Activated naive CD4-positive, alpha-beta T cell treated with anti-CD3 and anti-CD28 coated beads, Interleukin-2, amount 10 ng/mL, durations not matched to agents 7 days and 5 days (primary cell): Measurements from ENCODE around the gene LPP.

ENCODE experiments used
- CTCF ChIA-PET: fragments of 350-600 bp; sonication (Branson Sonifier 250); formaldehyde crosslinking; loops from one replicate; lab custom pipeline; 2021; ENCODE audit warnings: antibody characterized with exemption; lab: Charles Lee
- DNase-seq: peaks from one replicate; pipeline ENCODE4 v3.0.0-alpha.2; 2020
- H3K27ac Mint-ChIP-seq: one replicate; pipeline ENCODE4 v1.8.0; 2021; ENCODE audit warnings: mild to moderate bottlenecking, moderate library complexity, mixed read lengths
- H3K27me3 Mint-ChIP-seq: one replicate; pipeline ENCODE4 v1.8.0; 2021; ENCODE audit warnings: mild to moderate bottlenecking, mixed read lengths
- H3K36me3 Mint-ChIP-seq: one replicate; pipeline ENCODE4 v1.8.0; 2021; ENCODE audit warnings: mixed read lengths
- H3K4me1 Mint-ChIP-seq: one replicate; pipeline ENCODE4 v1.8.0; 2021; ENCODE audit warnings: mixed read lengths
- H3K4me3 Mint-ChIP-seq: one replicate; pipeline ENCODE4 v1.8.0; 2021; ENCODE audit warnings: mild to moderate bottlenecking, moderate library complexity, mixed read lengths
- H3K9me3 Mint-ChIP-seq: one replicate; pipeline ENCODE4 v1.8.0; 2021; ENCODE audit warnings: mixed read lengths

The LPP gene

DNA sequence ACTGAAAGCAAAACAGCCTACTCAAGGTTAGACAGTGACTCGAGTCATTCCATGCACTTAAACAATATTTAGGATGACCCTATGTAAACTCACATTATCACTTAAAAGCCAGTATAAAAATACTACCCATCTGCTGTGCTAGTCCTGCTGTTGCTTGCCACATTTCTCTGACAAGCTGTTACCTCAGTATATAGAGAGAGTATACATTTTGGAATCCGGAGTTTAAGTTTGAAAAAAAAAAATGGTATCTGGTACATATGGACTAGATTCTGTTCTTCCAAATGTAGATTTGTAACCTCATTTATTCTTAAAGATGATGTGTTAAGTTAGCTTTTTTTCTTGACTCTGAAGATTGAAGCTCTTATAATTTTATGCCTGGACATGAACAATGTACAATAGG is 514.0 kb downstream of the LPP start:
- CTCF ChIA-PET, result interaction anchor here (0.5 to 0.7 kb wide), 3 partner anchors 53 to 475 kb away, joined by 3 read pairs; no protein-coding TSS in a partner anchor
- Mint-ChIP-seq H3K4me3 (no peak overlapping the region), H3K9me3 (no peaks in the 10 kb centered on the region), H3K27ac (no peak overlapping the region), H3K27me3 (no peaks in the 10 kb centered on the region), H3K4me1 (peaks cover 6% of the 10 kb centered on the region), H3K36me3 (no peaks in the 10 kb centered on the region)
- DNase-seq, result no peak

DNA sequence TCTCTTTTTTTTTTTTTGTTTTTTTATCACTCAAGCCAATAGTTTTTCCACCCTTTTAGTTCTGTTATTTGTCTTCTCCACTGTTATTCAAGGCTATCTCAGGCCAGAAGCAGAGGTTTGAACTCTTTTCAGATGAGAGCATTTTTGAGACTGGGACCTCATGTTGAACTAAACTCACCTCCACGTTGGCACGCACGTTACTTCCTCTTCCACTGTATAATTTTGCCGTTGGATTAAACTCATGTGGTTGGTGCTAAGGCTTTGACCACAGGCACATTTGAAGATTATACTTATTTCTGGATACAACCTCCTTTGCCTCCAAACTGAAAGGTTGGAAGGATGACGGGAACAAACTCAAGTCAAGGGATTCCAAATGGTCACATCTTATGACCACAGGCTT is 516.5 kb downstream of the LPP start:
- Mint-ChIP-seq H3K27ac (no peak overlapping the region), H3K27me3 (no peaks in the 10 kb centered on the region), H3K36me3 (peaks cover 2% of the 10 kb centered on the region), H3K4me1 (peaks cover 6% of the 10 kb centered on the region), H3K4me3 (no peak overlapping the region), H3K9me3 (no peaks in the 10 kb centered on the region)
- CTCF ChIA-PET, result no interaction called here
- DNase-seq, result no peak

DNA sequence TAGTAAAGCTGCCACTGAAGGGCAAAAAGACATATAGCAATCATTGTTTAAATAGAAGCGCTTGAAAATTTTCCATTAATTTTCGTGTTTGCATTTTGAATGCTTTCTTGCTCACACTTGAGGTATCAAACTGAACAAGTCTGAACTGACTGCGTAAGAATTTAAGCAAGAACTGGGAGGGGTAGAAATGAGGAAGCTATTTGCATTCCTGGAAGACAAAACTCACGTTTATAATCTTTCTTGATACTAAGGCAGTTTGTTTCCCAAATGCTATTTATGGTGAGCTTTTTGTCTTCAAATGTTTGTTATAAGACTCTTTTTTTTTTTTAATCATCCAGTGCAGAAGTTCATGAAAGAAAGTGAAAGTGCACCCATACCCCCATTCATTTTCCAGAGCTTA is 518.0 kb downstream of the LPP start:
- peaks cover 2% of the 10 kb centered on the region for H3K36me3 Mint-ChIP-seq
- no peaks in the 10 kb centered on the region for H3K27me3 Mint-ChIP-seq
- no peaks in the 10 kb centered on the region for H3K9me3 Mint-ChIP-seq
- no peak for DNase-seq
- CTCF ChIA-PET, result interaction anchor here (0.6 kb wide), 1 partner anchor 1444 kb away, joined by 4 read pairs; no protein-coding TSS in a partner anchor
- H3K4me1 Mint-ChIP-seq, result peaks cover 6% of the 10 kb centered on the region
- no peak overlapping the region for H3K4me3 Mint-ChIP-seq
- no peak overlapping the region for H3K27ac Mint-ChIP-seq

DNA sequence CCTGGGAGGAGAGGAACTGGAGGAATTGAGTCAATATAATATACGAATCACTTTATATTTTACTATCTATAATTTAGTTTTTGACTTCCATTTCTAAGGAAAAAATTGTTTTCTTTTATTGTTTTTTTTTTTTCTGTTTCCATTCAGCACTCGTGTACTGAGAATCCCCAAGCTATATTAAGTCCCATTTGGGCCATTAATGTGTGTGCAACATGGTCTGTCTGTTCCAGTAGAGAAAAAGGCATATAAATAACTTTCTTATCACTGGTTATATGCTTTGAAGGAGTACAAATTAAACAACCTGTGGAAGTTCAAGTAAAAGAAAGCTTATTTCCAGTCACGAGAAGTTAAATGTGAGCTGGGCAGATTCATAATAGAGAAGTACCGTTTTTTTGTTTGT is 518.9 kb downstream of the LPP start:
- Mint-ChIP-seq H3K36me3 (peaks cover 2% of the 10 kb centered on the region), H3K4me3 (no peak overlapping the region), H3K4me1 (peaks cover 6% of the 10 kb centered on the region), H3K27me3 (no peaks in the 10 kb centered on the region), H3K27ac (no peak overlapping the region), H3K9me3 (no peaks in the 10 kb centered on the region)
- CTCF ChIA-PET, result no interaction called here
- DNase-seq, result no peak

- Mint-ChIP-seq H3K27ac (no peak overlapping the region), H3K27me3 (no peaks in the 10 kb centered on the region), H3K4me3 (no peak overlapping the region), H3K4me1 (peaks cover 6% of the 10 kb centered on the region), H3K36me3 (peaks cover 2% of the 10 kb centered on the region), H3K9me3 (no peaks in the 10 kb centered on the region)
- CTCF ChIA-PET, result no interaction called here
- no peak for DNase-seq
Observed at GRCh38 chr3:188673646-188674186, 519.8 kb downstream of the LPP start.

DNA sequence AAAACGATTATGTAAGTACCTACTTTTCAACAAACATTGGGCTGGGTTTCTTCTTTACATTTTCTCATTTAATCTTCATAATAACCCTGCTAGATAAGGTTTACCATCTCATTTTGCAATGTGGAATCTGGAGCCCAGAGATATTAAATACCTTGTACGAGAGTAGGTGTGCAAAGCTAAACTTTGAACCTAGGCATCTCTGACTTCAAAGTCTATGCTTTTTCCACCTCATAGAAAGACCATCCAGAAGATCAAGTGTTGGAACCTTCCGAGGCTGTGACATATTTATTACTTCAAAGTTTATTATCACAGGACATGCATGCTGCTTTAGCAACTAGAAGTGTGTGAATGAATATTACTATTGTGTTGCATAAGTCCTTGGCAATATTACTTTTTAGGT is 520.6 kb downstream of the LPP start:
- Mint-ChIP-seq H3K4me3 (no peak overlapping the region), H3K27me3 (no peaks in the 10 kb centered on the region), H3K9me3 (no peaks in the 10 kb centered on the region), H3K27ac (no peak overlapping the region), H3K4me1 (peaks cover 6% of the 10 kb centered on the region), H3K36me3 (peaks cover 2% of the 10 kb centered on the region)
- CTCF ChIA-PET, result no interaction called here
- DNase-seq, result no peak

DNA sequence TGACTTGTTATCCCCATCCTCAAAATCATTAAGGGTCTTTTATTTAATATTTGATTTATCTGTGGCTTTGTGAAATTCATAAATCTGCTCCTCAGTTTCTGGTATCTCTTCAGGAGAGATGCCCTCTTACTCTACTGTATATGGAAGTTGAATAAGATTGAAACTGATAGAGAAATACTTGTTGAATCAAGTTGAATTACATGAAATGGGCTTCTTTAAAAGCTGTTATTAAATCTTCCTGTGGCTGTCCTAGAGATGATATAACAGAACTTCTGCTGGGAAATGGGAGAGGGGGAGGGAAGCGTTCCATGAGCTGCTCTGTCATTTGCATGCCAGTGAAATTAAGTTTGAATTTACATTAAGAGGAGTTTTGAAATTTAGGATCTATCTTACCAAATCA is 523.4 kb downstream of the LPP start:
- Mint-ChIP-seq H3K27ac (no peak overlapping the region), H3K9me3 (no peaks in the 10 kb centered on the region), H3K4me1 (peaks cover under 1% of the 10 kb centered on the region), H3K27me3 (no peaks in the 10 kb centered on the region), H3K4me3 (no peak overlapping the region), H3K36me3 (peaks cover 2% of the 10 kb centered on the region)
- CTCF ChIA-PET, result no interaction called here
- DNase-seq, result no peak

GRCh38 chr3:188680189-188680588 is 526.2 kb downstream of the LPP start:
- Mint-ChIP-seq H3K36me3 (no peaks in the 10 kb centered on the region), H3K9me3 (no peaks in the 10 kb centered on the region), H3K27me3 (no peaks in the 10 kb centered on the region), H3K4me1 (no peaks in the 10 kb centered on the region), H3K27ac (no peak overlapping the region), H3K4me3 (no peak overlapping the region)
- DNase-seq, result no peak
- CTCF ChIA-PET, result no interaction called here

- CTCF ChIA-PET, result no interaction called here
- DNase-seq, result no peak
- H3K36me3 Mint-ChIP-seq, result no peaks in the 10 kb centered on the region
- H3K27ac Mint-ChIP-seq, result no peak overlapping the region
- H3K9me3 Mint-ChIP-seq, result no peaks in the 10 kb centered on the region
- no peak overlapping the region for H3K4me3 Mint-ChIP-seq
- H3K4me1 Mint-ChIP-seq, result no peaks in the 10 kb centered on the region
- H3K27me3 Mint-ChIP-seq, result no peaks in the 10 kb centered on the region
Observed at GRCh38 chr3:188680605-188681004, 526.6 kb downstream of the LPP start.

DNA sequence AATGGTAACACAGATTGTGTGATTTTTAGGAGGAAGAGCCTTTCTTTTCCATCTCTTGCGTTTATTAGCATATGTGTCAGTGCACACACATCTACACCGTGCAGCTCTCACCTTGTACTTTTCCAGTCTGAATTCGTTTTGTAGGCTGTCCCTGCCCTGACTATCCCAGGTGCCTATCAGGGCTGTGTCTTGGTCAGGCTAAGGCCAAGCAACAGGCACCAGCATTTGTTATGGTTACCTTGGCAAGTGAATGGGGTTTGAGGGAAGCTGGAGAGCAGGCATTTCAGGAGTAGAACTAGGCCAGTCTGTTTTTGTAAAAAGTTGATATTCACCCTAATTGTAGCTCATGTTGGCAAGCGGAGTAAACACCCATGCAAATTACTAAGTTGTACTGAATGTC is 528.4 kb downstream of the LPP start:
- H3K4me3 Mint-ChIP-seq, result no peak overlapping the region
- peaks cover 5% of the 10 kb centered on the region for H3K4me1 Mint-ChIP-seq
- CTCF ChIA-PET, result no interaction called here
- H3K36me3 Mint-ChIP-seq, result no peaks in the 10 kb centered on the region
- DNase-seq, result no peak
- no peak overlapping the region for H3K27ac Mint-ChIP-seq
- no peaks in the 10 kb centered on the region for H3K27me3 Mint-ChIP-seq
- no peaks in the 10 kb centered on the region for H3K9me3 Mint-ChIP-seq

- CTCF ChIA-PET, result no interaction called here
- DNase-seq, result no peak
- no peaks in the 10 kb centered on the region for H3K27me3 Mint-ChIP-seq
- H3K4me1 Mint-ChIP-seq, result peaks cover 5% of the 10 kb centered on the region
- no peak overlapping the region for H3K27ac Mint-ChIP-seq
- no peaks in the 10 kb centered on the region for H3K9me3 Mint-ChIP-seq
- no peaks in the 10 kb centered on the region for H3K36me3 Mint-ChIP-seq
- no peak overlapping the region for H3K4me3 Mint-ChIP-seq
Observed at GRCh38 chr3:188683032-188683521, 529.1 kb downstream of the LPP start.

DNA sequence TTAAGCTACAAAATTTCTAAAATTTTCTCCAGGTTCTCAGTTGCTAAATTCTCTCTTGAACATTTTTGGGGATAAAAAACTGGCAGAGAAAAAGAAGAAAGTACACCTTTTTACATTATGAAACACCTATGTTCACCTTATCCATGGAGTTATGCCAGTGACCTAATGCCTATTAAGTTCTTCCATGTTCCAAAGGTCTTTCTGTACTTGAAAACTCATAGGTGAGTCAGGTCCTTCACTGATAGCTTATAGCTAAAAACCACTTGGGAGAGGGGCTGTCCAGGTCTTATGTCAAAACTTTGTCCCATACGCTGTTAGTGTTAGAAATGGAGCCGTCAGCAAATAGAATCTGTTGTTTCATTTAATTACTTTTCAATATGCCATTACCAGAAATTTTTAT is 530.3 kb downstream of the LPP start:
- Mint-ChIP-seq H3K36me3 (no peaks in the 10 kb centered on the region), H3K27me3 (no peaks in the 10 kb centered on the region), H3K9me3 (no peaks in the 10 kb centered on the region), H3K4me1 (peaks cover 5% of the 10 kb centered on the region), H3K4me3 (no peak overlapping the region), H3K27ac (no peak overlapping the region)
- CTCF ChIA-PET, result no interaction called here
- no peak for DNase-seq

DNA sequence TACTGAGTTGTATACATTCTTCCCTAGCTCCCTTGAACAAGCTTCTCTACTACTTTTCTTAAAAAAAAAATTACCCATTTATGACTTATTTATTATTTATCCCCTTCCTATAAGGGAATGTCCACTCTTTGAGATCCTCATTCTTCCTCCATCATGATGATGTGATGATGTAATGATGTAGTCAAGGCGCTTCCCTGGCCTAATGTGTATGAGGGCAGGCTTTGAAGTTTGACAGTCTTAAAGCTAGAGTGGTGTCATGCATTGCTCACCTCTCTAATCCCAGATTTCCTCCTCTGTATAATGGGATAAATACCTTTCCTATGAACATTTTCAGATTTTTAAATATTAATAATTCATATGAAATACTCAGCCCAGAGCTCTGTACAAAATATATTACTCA is 531.8 kb downstream of the LPP start:
- CTCF ChIA-PET, result no interaction called here
- Mint-ChIP-seq H3K27ac (no peak overlapping the region), H3K36me3 (no peaks in the 10 kb centered on the region), H3K4me3 (no peak overlapping the region), H3K27me3 (no peaks in the 10 kb centered on the region), H3K9me3 (no peaks in the 10 kb centered on the region), H3K4me1 (peaks cover 5% of the 10 kb centered on the region)
- no peak for DNase-seq

GRCh38 chr3:188686324-188686723 is 532.4 kb downstream of the LPP start:
- Mint-ChIP-seq H3K27ac (no peak overlapping the region), H3K27me3 (no peaks in the 10 kb centered on the region), H3K4me3 (no peak overlapping the region), H3K36me3 (no peaks in the 10 kb centered on the region), H3K4me1 (peaks cover 5% of the 10 kb centered on the region), H3K9me3 (no peaks in the 10 kb centered on the region)
- DNase-seq, result no peak
- CTCF ChIA-PET, result no interaction called here

- no peak for DNase-seq
- Mint-ChIP-seq H3K4me3 (no peak overlapping the region), H3K9me3 (no peaks in the 10 kb centered on the region), H3K27ac (no peak overlapping the region), H3K4me1 (peaks cover 5% of the 10 kb centered on the region), H3K36me3 (no peaks in the 10 kb centered on the region), H3K27me3 (no peaks in the 10 kb centered on the region)
- CTCF ChIA-PET, result no interaction called here
Observed at GRCh38 chr3:188687389-188687788, 533.4 kb downstream of the LPP start.
